ENCODE results near the gene SMAD4.
"Not testable (repeated sequence)": the region's sequence is repeated elsewhere in the genome, so short reads cannot be mapped to it uniquely, and the experiment has no call there.

DNA sequence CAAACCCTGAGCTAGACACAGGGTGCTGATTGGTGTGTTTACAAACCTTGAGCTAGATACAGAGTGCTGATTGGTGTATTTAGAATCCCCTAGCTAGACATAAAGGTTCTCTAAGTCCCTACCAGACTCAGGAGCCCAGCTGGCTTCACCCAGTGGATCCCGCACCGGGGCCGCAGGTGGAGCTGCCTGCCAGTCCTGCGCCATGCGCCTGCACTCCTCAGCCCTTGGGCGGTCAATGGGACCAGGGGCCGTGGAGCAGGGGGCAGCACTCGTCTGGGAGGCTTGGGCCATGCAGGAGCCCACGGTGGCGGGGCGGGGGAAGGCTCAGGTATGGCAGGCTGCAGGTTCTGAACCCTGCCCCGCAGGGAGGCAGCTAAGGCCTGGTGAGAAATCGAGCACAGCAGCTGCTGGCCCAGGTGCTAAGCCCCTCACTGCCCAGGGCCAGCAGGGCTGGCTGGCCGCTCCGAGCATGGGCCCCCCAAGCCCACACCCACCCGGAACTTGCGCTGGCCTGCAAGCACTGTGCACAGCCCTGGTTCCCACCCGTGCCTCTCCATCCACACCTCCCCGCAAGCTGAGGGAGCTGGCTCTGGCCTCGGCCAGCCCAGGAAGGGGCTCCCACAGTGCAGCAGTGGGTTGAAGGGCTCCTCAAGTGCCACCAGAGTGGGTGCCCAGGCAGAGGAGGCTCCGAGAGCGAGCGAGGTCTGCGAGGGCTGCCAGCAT is 81.8 kb downstream of the SMAD4 start:
- TF ChIP-seq POLR2A, POLR2AphosphoS5 (IDR thresholded peaks at IDR 0.05): not testable (repeated sequence)
- TF ChIP-seq, protein P1, sequence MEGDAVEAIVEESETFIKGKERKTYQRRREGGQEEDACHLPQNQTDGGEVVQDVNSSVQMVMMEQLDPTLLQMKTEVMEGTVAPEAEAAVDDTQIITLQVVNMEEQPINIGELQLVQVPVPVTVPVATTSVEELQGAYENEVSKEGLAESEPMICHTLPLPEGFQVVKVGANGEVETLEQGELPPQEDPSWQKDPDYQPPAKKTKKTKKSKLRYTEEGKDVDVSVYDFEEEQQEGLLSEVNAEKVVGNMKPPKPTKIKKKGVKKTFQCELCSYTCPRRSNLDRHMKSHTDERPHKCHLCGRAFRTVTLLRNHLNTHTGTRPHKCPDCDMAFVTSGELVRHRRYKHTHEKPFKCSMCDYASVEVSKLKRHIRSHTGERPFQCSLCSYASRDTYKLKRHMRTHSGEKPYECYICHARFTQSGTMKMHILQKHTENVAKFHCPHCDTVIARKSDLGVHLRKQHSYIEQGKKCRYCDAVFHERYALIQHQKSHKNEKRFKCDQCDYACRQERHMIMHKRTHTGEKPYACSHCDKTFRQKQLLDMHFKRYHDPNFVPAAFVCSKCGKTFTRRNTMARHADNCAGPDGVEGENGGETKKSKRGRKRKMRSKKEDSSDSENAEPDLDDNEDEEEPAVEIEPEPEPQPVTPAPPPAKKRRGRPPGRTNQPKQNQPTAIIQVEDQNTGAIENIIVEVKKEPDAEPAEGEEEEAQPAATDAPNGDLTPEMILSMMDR (IDR thresholded peaks at IDR 0.05), result not testable (repeated sequence)
